NCI-H82 treated with DMSO at 0.1 percent for 48 hours (cell line): ENCODE measurements around the gene HOPX.
"Not testable (repeated sequence)": the region's sequence is repeated elsewhere in the genome, so short reads cannot be mapped to it uniquely, and the experiment has no call there.

Experiments
- DNase-seq: peaks from one replicate; lab custom pipeline; 2025; ENCODE audit not compliant: unreplicated experiment; lab: John Stamatoyannopoulos, UW

Gene HOPX

GRCh38 chr4:56630876-56631666 is 50.0 kb downstream of the HOPX start:
- DNase-seq, result no peak

DNA sequence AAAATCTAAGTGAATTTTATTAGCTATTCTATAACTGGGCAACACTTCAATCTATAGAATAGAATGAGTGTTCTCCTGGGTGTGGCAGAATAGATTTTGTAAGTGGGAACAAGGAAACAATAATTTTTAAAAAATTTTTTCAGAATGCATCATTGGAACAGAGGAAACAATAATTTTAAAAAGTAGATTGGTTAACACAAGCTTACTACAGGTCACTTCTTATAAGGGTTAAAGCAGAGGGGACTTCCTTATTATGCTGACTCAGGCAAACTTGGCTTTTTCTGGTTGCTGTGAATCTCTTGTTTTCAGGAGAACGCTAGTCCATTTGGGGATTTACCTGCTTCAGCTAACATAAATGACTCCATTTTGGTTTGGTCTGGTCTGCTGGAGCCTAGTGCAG is 52.5 kb downstream of the HOPX start:
- no peak for DNase-seq

- DNase-seq, result no peak
Observed at GRCh38 chr4:56627985-56628384, 53.1 kb downstream of the HOPX start.

- no peak for DNase-seq
Observed at GRCh38 chr4:56627375-56627774, 53.7 kb downstream of the HOPX start.

- DNase-seq, result no peak
Observed at GRCh38 chr4:56626963-56627362, 54.1 kb downstream of the HOPX start.

DNA sequence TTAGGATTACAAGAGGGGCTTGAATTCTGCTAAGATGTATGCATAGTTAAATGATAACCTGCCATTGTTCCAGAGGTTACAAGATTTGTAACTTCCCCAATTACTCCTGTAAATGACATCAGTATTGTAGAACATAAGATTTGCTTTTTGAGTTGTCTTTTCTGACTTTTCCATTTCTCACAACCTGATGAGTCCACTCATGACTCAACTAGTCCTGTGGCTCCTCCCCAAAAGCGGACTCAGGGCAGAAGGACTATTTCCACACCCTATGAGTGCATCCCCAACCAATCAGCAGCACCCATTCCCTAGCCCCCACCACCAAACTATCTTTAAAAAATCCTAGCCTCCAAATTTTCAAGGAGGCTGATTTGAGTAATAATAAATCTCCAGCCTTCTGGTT is 54.7 kb downstream of the HOPX start:
- no peak for DNase-seq

- DNase-seq, result no peak
Observed at GRCh38 chr4:56622176-56622575, 58.9 kb downstream of the HOPX start.

DNA sequence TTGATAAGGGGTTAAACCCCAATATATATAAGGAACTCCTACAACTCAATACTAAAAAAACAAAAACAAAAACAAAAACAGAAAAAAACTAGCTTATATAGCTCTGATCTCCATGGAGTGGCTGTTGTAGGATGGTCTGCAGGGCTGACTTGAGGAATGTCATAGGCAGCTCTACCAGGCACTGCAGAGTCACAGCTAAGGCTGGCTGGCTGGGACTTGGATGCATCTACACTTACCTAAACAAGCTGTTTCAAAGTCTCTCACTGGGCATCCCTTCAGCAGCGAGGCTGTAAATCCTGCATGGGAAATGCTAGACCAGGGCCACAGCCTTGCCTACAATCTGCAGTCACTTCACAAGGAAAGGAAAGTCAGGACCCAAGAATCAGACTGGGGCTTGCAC is 61.3 kb downstream of the HOPX start:
- no peak for DNase-seq

GRCh38 chr4:56619160-56619559 is 61.9 kb downstream of the HOPX start:
- no peak for DNase-seq

DNA sequence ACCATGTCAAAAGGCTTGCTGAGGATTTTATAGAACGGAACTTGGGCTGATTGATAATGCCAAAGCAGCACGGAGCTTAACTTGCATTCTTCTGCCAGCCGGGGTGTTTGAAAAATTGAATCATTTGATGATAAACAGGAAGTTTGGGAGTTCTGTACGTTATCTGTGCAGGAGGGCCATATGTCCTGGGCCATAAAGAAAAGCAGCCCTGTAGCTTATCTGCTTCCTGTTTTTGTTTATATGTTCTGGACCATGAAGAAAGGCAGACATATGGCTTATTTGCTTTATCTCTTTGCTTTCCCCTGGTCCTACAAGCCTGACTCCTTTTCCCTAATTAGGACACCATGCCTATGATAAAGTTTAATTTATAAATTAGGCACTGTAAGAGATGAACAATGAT is 62.4 kb downstream of the HOPX start:
- DNase-seq, result no peak

- DNase-seq, result no peak
Observed at GRCh38 chr4:56613101-56613862, 67.8 kb downstream of the HOPX start.

- DNase-seq, result no peak
Observed at GRCh38 chr4:56612282-56612681, 68.8 kb downstream of the HOPX start.

- no peak for DNase-seq
Observed at GRCh38 chr4:56611501-56611900, 69.6 kb downstream of the HOPX start.

GRCh38 chr4:56610170-56610569 is 70.9 kb downstream of the HOPX start:
- DNase-seq, result not testable (repeated sequence)

DNA sequence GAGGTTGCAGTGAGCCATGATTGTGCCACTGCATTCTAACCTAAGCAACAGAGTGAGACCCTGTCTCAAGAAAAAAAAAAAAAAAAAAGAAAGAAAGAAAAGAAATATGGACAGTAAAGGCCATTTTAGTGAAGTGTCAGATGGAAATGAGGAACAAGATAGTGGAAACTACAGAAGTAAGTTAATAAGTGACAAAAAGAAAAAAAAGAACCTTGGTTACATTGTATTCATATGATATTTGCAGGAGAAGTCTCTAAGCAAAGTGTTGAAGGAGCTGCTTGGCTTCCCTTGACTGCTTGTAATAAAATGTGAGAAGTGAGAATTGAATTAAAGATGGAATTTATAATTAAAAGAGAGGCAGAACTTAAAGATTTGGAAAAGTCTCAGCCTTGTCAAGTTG is 73.2 kb downstream of the HOPX start:
- DNase-seq, result no peak

- DNase-seq, result no peak
Observed at GRCh38 chr4:56606385-56606784, 74.7 kb downstream of the HOPX start.

DNA sequence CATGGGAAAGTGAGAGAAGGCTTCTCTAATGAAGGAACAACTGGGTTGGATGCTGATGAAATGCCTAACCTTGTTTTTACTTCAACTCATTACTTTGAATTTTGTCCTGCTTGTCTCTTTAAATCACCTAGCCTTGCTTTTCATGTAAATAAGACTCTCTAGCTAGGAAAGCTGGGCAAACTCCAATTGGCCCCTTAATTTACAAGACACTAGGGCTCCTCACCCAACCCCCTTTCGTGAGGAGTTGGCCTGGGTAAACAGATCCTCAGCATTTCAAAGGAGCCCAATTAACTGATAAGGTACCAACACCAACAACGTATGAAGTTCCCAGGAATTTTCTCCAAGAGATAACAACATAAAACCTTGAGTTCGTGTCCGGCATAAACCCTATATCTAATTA is 75.6 kb downstream of the HOPX start:
- DNase-seq, result not testable (repeated sequence)

- DNase-seq, result no peak
Observed at GRCh38 chr4:56603297-56603696, 77.8 kb downstream of the HOPX start.
